ENCODE results near the gene IQSEC1.

The IQSEC1 gene

DNA sequence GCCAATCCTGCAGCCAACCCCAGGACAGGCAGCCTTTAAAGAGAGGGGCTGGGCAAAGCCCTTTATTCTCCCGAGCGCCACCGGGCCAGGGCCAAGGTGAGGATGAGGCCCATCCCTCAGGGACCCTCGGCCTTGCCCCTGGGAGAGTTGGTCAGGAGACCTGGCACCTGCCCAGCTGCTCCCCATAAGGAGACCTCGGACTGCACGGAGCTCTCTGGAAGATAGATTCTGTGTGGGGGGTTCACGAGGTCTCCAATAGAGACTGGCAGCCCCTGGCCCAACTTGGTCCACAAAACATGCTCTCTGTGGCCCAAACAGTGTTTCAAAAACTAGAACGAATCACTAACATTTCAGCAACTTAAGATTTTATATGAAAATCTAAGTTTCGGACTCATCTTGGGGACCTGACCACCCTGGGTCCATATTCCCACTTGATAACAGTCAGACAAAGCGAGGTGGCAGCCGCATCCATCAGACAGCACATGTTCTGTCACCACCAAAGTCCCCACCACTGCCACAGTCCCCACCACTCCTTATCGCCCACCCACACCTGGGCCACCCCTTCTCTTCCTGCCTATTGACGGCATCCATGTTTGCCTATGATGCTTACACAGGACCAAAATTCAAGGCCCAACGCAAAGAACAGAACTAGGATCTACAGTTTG is 117.4 kb downstream of the IQSEC1 start:
- Histone ChIP-seq H3K4me1 (ENCODE audit: insufficient read depth, poor library complexity, severe bottlenecking) (no peaks in the 10 kb centered on the region), H3K4me3 (ENCODE audit: severe bottlenecking) (no peak overlapping the region), H3K27ac (ENCODE audit: poor library complexity, severe bottlenecking) (no peak overlapping the region), H3K36me3 (ENCODE audit: low read depth) (no peaks in the 10 kb centered on the region), H3K27me3 (ENCODE audit: insufficient read depth, poor library complexity, severe bottlenecking) (no peaks in the 10 kb centered on the region), H3K9me3 (ENCODE audit: severe bottlenecking) (no peaks in the 10 kb centered on the region)
- DNase-seq (ENCODE audit: low spot score) (no peak), ATAC-seq (ENCODE audit: low read depth) (no peak)
- TF ChIP-seq, protein P1, sequence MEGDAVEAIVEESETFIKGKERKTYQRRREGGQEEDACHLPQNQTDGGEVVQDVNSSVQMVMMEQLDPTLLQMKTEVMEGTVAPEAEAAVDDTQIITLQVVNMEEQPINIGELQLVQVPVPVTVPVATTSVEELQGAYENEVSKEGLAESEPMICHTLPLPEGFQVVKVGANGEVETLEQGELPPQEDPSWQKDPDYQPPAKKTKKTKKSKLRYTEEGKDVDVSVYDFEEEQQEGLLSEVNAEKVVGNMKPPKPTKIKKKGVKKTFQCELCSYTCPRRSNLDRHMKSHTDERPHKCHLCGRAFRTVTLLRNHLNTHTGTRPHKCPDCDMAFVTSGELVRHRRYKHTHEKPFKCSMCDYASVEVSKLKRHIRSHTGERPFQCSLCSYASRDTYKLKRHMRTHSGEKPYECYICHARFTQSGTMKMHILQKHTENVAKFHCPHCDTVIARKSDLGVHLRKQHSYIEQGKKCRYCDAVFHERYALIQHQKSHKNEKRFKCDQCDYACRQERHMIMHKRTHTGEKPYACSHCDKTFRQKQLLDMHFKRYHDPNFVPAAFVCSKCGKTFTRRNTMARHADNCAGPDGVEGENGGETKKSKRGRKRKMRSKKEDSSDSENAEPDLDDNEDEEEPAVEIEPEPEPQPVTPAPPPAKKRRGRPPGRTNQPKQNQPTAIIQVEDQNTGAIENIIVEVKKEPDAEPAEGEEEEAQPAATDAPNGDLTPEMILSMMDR (IDR thresholded peaks at IDR 0.05; ENCODE audit: poor library complexity, severe bottlenecking), result no peak

GRCh38 chr3:12954891-12955650 is 118.2 kb downstream of the IQSEC1 start:
- H3K36me3 ChIP-seq (ENCODE audit: low read depth), result no peaks in the 10 kb centered on the region
- ATAC-seq (ENCODE audit: low read depth) (peak; percentile 74), DNase-seq (ENCODE audit: low spot score) (no peak)
- TF ChIP-seq, protein P1 (IDR thresholded peaks at IDR 0.05; ENCODE audit: poor library complexity, severe bottlenecking), result no peak
- no peaks in the 10 kb centered on the region for H3K27me3 ChIP-seq (ENCODE audit: insufficient read depth, poor library complexity, severe bottlenecking)
- H3K4me3 ChIP-seq (ENCODE audit: severe bottlenecking), result no peak overlapping the region
- H3K9me3 ChIP-seq (ENCODE audit: severe bottlenecking), result no peaks in the 10 kb centered on the region
- H3K4me1 ChIP-seq (ENCODE audit: insufficient read depth, poor library complexity, severe bottlenecking), result no peaks in the 10 kb centered on the region
- no peak overlapping the region for H3K27ac ChIP-seq (ENCODE audit: poor library complexity, severe bottlenecking)

DNA sequence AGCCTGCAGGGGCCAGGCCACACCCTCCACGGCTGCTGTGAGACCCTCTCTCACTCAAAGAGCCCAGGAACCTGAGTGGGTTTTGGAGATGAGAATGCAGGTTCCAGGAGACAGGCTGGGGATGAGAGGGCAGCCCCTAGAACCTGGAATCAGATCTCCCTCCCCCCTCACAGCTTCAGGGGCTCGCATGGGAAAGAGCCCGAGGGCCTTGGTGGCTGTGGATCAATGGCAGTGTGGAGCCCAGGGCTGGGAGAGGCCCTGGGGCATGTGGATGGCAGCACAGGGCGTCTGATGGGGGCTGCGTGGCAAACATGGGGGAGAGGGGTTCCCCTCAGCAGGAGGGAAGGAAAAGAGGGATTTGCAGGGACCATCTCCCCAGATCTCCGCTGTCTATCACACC is 119.0 kb downstream of the IQSEC1 start:
- H3K27ac ChIP-seq (ENCODE audit: poor library complexity, severe bottlenecking), result no peak overlapping the region
- TF ChIP-seq, protein P1 (IDR thresholded peaks at IDR 0.05; ENCODE audit: poor library complexity, severe bottlenecking), result no peak
- H3K4me1 ChIP-seq (ENCODE audit: insufficient read depth, poor library complexity, severe bottlenecking), result no peaks in the 10 kb centered on the region
- no peaks in the 10 kb centered on the region for H3K9me3 ChIP-seq (ENCODE audit: severe bottlenecking)
- no peak overlapping the region for H3K4me3 ChIP-seq (ENCODE audit: severe bottlenecking)
- H3K27me3 ChIP-seq (ENCODE audit: insufficient read depth, poor library complexity, severe bottlenecking), result no peaks in the 10 kb centered on the region
- H3K36me3 ChIP-seq (ENCODE audit: low read depth), result no peaks in the 10 kb centered on the region
- DNase-seq (ENCODE audit: low spot score) (no peak), ATAC-seq (ENCODE audit: low read depth) (no peak)

- ATAC-seq (ENCODE audit: low read depth) (no peak), DNase-seq (ENCODE audit: low spot score) (no peak)
- TF ChIP-seq, protein P1 (IDR thresholded peaks at IDR 0.05; ENCODE audit: poor library complexity, severe bottlenecking), result no peak
- Histone ChIP-seq H3K4me1 (ENCODE audit: insufficient read depth, poor library complexity, severe bottlenecking) (peaks cover 6% of the 10 kb centered on the region), H3K36me3 (ENCODE audit: low read depth) (no peaks in the 10 kb centered on the region), H3K27me3 (ENCODE audit: insufficient read depth, poor library complexity, severe bottlenecking) (no peaks in the 10 kb centered on the region), H3K9me3 (ENCODE audit: severe bottlenecking) (no peaks in the 10 kb centered on the region), H3K27ac (ENCODE audit: poor library complexity, severe bottlenecking) (no peak overlapping the region), H3K4me3 (ENCODE audit: severe bottlenecking) (no peak overlapping the region)
These were observed 119.8 kb downstream of the IQSEC1 start for GRCh38 chr3:12953201-12953995.

Measured in RWPE2 (cell line).